CD4-positive, alpha-beta T cell treated with Interferon gamma for 1 hour (primary cell): ENCODE results near the gene BAIAP3.
A peak's percentile ranks its signal among the peaks of the same experiment; 100 is the strongest.
"Not testable (repeated sequence)": the region's sequence is repeated elsewhere in the genome, so short reads cannot be mapped to it uniquely, and the experiment has no call there.

Experiments
- DNase-seq: peaks from one replicate; pipeline ENCODE4 v3.0.0-alpha.2; 2020

BAIAP3 gene

DNA sequence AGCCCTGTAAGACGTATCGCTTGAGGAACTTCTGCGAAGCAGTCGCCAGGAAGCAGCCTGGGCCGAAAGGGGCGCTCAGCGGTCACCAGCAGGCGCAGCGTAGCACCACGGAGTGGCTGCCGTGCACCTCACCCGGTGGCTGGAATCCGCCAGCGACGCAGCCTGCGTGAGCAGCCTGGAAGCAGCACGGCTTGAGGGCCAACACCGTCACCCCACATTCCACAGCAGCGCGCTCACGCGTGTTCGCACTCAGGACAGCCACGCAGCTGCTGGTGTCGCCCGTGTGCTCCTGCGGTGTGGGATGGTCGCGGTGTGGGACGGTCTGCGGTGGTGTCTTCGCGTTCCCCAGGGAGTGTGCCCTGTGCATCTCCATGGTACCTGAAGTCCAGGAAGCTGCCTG, 14.4 kb upstream of the BAIAP3 start:
- DNase-seq, result no peak

DNA sequence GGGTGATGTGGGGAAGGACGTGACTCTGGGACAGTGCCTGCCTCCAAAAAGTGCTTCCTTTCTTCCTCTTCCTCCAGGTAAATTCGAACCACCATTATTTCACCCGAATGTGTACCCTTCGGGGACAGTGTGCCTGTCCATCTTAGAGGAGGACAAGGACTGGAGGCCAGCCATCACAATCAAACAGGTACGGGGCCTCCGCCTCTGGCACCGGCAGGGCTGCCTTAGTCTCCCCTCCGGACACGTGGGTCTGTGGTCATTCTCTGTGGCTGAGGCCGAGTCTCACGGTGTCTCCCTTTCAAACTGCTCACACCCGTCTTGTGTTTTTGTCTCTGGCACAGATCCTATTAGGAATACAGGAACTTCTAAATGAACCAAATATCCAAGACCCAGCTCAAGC, 13.3 kb upstream of the BAIAP3 start:
- no peak for DNase-seq

DNA sequence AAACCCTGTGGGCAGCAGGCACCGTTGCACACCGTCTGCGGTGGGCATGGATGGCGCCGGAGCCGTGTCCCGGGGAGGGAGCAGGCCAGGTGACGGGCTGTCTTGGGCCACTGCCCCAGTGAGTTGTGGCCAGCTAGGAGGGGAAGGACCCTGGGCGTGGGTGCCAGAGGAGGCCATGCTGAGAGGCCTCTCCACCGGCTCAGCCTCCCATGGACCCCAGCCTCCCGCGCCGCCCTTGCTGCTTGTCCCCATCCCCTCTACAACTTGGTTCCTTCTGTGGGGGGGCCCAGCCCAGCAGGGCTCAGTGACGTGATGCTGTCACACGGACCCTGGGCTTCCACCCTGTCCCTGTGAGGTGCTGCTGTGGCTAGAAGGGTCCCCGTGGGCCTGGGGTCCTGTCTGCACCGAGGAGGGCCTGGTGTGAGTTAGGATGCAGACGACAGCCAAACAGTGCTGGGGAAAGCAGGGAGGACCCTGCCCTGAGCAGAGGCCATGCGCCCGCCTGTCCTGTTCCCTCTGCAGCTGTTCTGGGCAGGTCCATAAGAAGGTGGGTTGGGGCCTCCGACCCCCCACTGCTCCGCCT, 12.7 kb upstream of the BAIAP3 start:
- DNase-seq, result no peak

DNA sequence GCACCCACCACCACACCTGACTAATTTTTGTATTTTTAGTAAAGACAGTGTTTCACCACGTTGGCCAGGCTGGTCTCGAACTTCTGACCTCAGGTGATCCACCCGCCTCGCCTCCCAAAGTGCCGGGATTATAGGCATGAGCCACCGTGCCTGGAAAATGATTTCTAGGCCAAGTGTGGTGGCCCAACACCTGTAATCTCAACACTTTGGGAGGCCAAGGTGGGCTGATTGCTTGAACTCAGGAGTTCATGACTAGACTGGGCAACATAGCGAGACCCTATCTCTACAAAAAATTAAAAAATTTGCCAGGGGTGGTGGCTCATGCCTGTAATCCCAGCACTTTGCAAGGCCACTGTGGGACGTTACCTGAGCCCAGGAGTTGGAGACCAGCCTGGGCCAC, 11.0 kb upstream of the BAIAP3 start:
- no peak for DNase-seq

DNA sequence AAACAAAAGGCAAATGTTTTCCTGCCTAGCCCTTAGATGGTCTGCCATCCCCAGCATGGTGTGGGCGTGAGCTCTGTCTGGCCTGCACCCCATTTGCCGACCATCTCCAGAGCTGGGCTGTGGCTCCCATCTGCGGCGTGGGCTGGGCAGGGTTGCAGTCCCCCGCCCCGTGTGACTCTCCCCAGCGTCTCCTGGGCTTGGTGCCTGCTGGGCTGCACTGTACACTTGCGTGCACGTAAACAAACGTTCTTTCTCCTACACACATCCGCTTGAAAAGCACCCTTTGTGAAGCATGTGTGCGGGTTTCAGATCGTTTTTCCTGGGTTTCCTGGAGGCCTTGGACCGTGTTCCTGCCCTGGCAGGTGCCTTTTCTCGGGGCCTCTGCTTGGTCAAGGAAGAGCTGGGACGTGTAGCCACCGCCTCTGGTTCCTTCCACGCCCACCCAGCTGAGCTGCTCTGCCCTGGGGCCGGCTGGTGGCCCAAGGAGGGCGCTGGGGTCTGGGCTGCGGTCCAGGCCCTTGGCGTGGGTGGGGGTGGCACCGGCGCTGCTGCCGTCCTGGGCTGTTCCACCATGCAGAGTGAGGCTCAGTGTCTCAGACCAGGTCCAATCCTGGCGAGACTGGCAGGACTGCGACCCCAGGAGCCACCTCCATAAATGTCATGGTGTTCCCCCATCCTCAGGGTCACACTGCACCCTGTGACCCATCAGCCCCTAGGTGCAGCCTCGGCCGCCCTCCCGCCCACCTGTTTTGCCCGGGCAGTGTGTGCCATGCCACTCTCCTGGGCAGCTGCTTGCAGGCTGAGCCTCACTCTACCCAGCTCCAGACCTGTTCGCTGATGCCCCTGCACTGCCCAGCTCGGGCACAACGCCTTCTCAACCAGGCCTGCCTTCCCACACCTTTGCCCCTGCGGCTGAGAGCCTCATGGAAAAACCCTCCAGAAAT, 9.9 kb upstream of the BAIAP3 start:
- no peak for DNase-seq

DNA sequence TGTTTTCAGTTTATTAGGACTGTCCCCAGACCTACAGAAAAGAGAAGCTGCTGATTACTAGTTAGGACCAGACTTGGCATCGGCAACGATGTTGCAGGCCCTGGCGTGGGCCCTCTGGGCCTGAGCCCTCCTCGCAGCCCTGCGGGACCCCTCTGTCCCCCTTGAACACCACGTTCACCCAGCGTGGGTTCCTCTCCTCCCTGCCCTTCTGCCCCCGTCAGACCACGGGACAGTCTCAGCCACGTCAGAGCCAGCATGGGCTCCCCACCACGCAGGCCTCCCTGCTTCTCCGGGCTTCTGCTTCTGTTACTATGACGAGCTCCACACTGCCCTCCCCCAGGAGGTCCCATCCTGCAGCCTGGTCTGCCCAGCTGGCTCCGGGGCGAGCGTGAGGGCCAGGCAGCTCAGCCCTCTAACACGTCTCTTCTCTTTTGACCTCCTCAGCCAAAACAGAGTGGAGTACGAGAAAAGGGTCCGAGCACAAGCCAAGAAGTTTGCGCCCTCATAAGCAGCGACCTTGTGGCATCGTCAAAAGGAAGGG, 9.1 kb upstream of the BAIAP3 start:
- DNase-seq, result no peak

DNA sequence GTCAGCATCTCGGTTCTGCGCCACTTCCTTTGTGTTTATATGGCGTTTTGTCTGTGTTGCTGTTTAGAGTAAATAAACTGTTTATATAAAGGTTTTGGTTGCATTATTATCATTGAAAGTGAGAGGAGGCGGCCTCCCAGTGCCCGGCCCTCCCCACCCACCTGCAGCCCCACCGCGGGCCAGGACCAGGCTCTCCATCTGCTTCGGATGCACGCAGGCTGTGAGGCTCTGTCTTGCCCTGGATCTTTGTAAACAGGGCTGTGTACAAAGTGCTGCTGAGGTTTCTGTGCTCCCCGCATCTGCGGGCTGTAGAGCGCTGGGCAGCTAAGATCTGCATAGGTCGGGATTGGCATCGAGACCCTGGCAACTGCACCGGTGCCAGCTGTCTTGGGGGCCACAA, 8.2 kb upstream of the BAIAP3 start:
- no peak for DNase-seq

DNA sequence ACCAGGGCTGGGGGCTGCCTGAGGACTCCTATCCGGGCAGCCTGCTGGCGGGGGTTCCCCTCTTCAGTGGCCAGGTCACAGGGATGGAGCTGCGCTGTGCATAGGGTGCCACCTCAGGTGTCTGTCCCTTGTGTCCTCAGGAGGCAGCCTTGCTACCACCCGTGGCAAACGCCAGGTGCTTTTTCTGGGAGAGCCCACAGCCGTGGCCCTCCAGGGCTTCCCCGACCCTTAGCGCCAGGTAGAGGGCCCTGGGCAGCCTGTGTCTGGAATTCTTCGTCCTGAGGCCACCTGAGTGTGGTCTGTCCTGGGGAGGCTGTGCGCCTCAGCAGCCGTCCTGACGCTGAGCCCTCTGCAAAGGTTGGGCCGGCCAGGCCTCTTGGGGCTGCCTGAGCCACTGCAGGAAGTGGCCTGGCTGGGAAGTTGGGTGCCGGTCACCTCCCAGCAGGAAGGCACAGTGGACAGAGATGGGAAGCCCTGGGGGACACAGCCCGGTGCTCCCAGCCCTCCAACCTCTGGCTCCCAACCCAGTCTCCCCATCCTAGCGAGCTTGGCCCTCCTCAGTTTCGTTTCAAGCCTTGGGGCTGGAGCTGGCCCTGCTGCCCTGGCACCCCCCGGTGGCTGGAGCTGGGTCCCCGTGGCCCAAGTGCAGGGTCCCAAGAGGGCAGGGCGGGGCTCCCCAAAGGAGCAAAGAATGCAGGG, 7.6 kb upstream of the BAIAP3 start:
- no peak for DNase-seq

DNA sequence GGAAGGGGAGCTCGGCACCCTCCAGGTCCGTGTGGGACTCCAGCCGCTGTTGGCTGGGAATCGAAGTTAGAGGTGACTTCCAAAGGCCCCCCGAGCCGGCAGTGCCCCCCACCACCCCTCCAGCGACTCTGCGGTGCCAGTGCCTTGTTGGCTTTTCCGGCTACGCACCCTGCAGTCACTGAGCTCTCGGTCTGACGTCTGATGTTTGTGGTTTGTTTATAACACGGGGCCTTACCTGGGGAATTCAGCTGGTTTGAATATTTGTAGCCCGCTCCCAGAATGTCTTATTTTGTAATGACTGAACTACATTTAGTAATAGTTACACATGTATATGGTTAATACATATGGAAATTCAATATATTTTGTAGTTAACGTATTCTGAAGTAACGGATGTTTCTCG, 7.1 kb upstream of the BAIAP3 start:
- DNase-seq, result no peak

DNA sequence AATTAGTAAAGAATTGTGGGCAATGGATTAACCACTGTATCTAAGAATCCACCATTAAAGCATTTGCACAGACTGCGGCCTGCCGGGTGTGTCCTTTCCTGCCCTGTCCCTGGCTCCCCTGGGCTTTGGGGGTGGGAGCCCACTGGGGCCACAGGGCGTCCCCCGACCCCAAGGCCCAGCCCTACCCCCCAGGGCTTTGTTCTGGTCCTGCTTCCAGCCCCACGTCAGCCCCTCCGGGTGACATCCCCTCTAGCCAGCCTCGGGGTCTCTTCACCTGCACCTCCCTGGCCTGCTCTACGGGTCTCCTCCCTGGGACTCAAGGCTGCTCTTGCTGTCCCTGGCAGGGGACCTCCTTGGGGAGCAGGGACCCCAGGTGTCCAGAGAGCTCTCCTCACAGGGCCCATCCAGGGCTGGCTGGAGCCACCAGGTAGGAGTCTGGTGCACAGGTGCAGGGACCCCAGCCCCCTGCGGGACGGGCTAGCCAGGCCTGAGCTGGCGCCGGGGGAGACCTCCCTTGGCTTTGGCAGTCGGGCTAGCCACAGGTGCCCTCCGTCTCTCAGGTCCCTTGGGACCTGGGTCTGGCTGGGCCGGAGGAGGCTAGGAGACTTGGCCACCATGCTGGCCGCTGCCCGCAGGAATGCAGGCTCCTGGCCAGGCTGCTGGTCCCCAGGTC, 6.4 kb upstream of the BAIAP3 start:
- DNase-seq, result no peak

DNA sequence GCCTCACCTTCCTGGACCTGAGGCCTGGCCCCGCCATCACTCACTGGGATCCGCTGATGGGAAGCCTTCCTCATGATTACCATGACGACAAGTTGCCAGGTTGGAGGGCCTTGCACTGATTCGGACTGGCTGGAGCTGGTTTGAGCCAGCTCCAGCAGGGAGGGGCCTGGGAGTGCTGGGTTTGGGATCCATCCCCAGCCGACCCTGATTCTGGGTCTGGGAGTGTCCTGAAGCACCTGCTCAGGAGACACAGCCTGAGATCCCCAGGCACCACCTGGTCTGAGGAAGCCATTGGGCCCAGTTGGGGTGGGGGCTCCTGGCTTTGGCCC, 5.9 kb upstream of the BAIAP3 start:
- no peak for DNase-seq

DNA sequence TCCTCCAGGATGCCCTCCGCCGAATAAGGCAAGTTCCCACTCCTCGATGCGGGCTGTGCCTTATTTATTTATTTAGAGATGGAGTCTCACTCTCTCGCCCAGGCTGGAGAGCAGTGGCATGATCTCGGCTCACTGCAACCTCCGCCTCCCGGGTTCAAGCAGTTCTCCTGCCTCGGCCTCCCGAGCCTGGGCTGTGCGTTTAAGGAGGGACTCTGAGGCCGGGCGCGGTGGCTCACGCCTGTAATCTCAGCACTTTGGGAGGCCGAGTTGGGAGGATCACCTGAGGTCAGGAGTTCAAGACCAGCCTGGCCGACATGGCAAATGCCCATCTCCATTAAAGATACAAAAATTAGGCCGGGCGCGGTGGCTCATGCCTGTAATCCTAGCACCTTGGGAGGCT, 5.3 kb upstream of the BAIAP3 start:
- not testable (repeated sequence) for DNase-seq

DNA sequence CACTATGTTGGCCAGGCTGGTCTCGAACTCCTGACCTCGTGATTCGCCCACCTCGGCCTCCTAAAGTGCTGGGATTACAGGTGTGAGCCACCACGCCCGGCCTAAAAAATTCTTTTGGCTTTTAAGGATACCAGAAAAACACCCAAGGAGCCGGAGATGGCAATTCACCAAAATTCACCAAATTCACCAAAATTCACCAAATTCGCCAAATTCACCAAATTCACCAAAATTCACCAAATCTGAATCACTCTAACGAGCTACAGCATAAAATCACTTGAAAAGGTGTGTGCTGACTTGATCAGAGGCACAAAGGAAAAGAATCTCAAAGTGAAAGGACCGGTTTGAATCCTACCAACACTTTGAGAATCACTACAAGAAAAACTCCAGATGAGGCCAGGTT, 4.5 kb upstream of the BAIAP3 start:
- not testable (repeated sequence) for DNase-seq

DNA sequence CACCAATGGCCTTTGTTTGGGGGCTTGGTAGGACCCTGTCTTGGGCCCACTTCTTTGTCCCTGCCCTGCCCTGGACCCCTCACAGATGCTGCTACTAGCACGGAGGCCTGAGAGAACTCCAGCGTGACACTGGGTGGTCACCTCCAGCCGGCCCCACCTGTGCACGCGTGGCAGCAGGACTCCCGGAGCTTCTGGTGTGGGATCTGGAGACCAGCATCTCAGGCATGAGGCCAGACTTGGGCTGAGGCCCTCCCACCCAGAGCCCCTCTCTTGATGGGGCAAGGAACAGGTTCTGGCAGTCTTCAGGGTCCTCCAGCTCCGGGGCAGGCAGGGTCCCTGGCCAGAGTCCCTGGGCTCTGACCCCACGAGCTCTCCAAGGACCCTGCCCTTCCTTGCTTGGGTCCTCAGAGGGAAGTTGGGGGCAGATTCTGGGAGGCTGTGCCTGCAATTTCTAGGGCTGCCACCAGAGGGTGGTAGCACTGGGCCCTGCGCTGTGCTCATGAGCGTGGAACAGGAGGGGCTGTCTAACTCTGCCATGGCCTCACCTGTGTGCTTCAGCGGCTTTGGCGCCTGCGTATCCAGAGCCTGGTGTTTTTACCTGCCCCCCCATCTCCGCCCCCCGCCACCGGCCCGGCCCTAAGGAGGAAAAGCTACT, 3.1 kb upstream of the BAIAP3 start:
- DNase-seq, result no peak

DNA sequence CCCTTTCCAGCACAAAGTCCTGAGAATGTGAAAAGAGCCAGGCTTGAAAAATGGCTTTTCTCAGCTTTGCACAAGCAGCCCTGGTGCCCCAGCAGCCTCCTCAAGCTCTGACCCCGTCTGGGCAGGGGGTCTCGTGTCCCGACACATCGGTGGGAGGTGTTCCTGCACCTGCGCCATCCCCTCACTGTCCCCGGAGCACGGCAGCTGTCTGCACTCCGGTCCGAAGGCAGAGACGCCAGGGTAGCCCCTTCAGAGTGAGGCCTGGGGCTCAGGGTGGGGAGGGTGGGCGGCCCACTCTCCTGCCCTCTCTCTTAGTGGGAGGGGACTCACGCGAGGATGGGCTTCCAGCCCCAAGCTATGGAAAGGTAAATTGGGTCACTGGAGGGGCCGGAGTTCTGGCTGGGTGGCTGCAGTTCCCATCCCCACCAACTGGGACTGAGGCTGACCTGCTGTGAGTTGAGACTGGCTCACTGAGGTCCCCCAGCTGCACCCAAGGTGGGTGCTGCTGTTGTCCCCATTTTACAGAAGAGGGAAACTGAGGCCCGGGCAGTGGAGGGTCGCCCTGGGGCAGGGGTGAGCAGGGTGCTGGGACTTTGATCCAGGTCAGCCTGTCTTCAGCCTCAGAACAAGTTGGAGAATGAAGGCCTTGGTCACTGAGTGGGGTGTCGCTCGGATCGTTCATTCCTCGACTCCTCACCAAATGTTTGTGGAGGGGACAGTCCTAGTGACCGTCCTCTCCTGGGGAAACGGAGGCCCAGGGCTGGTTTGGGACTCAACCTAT, 2.3 kb upstream of the BAIAP3 start:
- DNase-seq, result no peak

DNA sequence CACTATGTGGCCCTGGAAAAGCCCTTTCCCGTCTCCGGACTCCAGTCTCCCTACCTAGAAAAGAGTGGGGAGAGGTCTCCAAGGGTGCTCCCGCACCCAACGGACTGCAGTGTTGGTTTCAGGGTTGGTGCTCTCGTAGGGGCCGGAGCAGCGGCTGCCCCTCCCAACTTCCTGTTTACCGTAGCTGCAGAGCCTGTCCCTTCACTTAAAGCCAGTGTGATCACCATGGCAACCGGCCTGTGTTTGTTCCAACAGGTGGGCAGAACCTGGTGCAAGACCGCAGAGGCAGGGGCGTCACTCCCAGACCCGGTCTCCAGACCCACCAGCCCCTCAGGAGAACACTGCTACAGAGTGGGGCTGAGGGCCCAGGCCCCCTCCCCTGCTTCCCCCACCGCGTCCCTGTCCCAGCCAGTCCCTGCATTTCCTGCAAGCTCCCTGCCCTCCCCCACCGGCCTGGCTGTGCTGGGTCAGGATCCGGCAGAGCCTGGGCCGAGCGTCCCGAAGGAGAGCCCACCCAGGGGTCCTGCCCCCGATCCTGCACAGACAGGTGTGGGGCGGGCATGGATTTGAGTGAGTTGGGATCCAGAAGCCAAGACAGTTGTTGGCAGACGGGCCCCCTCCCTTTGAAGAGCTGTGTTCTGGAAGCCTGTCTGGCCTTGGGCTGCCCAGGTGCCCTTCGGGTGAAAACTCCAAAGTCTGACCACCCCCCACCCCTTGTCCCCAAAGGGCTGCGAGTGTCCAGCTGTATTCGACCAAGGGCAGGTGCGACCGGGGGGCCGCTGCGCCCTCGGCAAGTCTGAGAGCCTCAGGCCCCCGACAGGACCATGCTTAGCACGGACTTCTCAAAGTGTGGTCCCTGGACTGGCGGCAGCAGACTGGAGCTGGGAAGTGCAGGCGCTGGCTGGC, 1.5 kb upstream of the BAIAP3 start:
- DNase-seq, result peak; percentile 91

DNA sequence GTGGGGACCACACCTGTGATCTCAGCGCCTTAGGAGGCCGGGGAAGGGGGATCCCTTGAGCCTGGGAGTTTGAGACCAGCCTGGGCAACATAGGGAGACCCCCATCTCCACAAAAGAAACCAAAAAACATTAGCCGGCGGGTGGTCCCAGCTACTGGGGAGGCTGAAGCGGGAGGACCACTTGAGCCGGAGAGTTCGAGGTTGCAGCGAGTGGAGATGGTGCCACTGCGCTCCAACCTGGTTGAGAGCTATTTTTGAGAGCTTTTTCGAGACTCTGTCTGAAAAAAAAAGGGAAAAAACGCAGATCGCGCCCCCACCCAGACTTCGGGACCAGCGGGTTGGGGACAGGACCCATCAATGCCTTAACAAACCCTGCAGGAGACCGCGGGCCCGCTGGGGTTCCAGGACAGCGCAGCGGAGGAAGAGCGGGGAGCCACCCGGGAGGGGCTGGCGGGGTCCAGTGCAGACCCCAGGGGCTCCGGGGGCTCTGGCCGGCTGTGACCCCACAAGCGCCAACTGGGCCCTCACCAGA, 762 bp upstream of the BAIAP3 start:
- no peak for DNase-seq

DNA sequence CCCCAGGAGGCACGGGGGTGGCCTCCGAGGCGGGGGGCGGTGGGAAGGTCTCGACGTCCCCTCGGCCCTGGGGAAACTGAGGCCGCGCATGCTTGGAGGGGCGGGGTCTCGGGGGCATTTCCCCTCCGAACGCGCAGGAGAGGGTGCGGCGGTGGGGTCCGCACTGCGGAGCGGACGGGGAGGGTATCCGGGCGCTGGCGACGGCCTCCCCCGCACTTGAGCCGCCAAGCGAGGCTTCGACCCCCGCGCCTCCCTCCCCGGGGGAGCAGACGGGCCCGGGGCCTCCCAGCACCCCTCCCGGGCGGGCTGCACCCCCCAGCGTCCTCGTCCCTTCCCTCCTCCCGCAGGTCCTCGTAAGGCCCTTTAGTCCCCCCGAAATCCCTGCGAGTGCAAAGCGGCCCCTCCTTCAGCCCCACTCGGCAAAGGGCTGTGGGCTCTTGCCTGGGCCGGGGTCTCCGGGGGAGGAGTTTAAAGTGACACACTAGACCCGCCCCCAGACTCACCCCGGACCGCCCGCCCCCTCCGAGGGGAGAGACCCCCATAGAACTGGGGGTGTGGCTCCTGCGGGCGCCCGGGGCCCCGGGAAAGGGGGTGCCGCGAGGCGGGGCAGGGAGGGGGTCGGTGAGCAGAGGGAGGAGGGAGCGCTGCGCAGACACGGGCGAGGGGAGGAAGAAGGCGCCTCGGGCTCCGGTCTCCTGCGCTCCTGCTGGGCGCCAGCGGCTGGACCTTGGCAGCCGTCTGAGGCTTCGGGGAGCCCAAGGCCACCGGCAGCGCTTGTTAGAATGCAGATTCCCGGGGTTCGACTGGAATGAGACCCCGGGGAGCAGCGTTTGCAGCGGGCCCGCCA, 632 bp downstream of the BAIAP3 start:
- DNase-seq, result no peak

DNA sequence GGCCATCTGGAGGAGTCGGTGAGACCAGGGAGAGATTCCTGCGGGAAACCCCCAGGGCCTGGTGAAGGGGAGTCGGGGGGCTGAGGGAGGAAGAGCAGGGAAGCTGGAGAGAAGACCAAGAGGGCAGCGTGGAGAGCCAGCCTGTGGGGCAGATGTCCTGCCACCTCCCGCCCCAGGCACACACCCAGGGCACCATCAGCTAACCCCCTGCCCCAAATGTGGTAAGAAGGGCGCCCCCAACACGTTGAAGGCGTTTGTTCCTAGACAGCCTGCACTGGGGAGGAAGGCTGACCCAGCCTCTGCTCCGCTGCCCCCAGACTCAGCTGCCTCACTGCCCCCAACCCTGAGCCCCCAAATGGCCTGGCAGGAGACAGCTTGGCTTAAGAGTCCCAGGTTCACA, 1.3 kb downstream of the BAIAP3 start:
- DNase-seq, result no peak
